ENCODE results near the gene FIGNL1. TPM values are rescaled to one million over a fixed set of nuclear protein-coding genes. Genes with fewer than 3 reads are reported as not detected.
A peak's percentile ranks its signal among the peaks of the same experiment; 100 is the strongest.

The FIGNL1 gene, protein sequence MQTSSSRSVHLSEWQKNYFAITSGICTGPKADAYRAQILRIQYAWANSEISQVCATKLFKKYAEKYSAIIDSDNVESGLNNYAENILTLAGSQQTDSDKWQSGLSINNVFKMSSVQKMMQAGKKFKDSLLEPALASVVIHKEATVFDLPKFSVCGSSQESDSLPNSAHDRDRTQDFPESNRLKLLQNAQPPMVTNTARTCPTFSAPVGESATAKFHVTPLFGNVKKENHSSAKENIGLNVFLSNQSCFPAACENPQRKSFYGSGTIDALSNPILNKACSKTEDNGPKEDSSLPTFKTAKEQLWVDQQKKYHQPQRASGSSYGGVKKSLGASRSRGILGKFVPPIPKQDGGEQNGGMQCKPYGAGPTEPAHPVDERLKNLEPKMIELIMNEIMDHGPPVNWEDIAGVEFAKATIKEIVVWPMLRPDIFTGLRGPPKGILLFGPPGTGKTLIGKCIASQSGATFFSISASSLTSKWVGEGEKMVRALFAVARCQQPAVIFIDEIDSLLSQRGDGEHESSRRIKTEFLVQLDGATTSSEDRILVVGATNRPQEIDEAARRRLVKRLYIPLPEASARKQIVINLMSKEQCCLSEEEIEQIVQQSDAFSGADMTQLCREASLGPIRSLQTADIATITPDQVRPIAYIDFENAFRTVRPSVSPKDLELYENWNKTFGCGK
- total RNA-seq (2021) (18.7 and 25.7 TPM in 2 replicates), Bru-seq, nascent RNA (percentile 76 among the genes with signal in this experiment), BruChase-seq, experiment 1, labeled RNA remaining after a 2-hour chase (percentile 88 among the genes with signal in this experiment), BruChase-seq, experiment 2, labeled RNA remaining after a 6-hour chase (percentile 87 among the genes with signal in this experiment)
- long read RNA-seq, transcript FIGNL1-213 (3 exons, 3,368 nt) = minor isoform, 11 of 44 reads
- long read RNA-seq, transcript FIGNL1-202 (4 exons, 3,485 nt) = major isoform, 12 of 44 reads
- long read RNA-seq, partial matches to known transcripts = 2 of 44 reads
- long read RNA-seq, other reads (novel, unspliced or antisense) = 11 of 44 reads

DNA sequence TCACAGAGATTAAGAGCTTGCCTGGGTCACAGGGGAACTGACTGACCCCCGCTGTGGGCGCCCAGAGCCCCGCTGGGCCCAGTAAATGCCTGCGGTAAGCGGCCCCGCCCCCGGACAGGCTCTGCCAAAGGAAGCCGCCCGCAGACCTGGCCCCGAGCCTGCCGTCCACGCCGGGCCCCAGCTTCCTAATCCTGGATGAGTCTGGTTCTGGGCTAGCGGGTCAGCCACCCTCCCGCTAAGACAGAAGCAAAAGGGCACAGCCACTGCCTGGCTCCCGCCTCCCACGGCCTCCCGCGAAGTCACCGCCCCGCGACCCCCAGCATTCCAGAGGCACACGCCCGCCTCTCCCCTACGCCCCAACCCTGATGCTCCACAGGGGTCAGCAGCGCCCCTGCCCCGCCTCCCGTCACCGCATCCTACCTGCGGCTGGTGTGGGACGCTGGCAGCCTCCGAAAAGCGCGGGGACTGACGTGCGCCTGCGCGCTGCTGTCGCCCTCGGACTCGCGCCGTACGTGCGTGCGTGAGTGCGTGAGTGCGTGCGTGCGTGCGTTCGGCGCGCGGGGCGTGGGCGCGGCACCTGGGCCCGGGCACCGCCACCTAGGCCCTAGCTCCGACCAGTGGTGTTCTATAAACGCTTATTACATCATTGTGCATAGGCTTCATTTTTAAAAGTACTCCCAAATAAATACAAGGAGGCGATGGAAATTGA lies at the start of gene FIGNL1:
Gene FIGNL1 (minus strand): TSS at position 470 of the 709 bp plus-strand sequence. CDS start 3,063 bp downstream, outside the sequence.
- Histone ChIP-seq H3K27ac (peak within 1 kb of the TSS; percentile 94), H3K4me2 (peak within 1 kb of the TSS; percentile 87), H3K27me3 (ENCODE audit: insufficient read depth, low read depth) (peaks cover under 1% of the 10 kb centered on the region; the same call in 1 of the 2 replicates), H3K4me1 (replicated peaks; ENCODE audit: insufficient read depth) (peaks cover 41% of the 10 kb centered on the region), H3K79me2 (ENCODE audit: low read depth) (peaks cover 33% of the 10 kb centered on the region), H3F3A (ENCODE audit: insufficient read depth, low read depth) (peaks cover 42% of the 10 kb centered on the region), H3K36me3 (ENCODE audit: low read depth) (peaks cover 17% of the 10 kb centered on the region; the same call in 1 of the 2 replicates), H4K20me1 (ENCODE audit: insufficient read depth) (no peaks in the 10 kb centered on the region; the same call in 1 of the 2 replicates), H3K9me2 (ENCODE audit: insufficient read depth) (no peaks in the 10 kb centered on the region), H3K4me3 (peak within 1 kb of the TSS; percentile 75), H3K9me3 (ENCODE audit: insufficient read depth, low read depth) (no peaks in the 10 kb centered on the region), H2AFZ (peak within 1 kb of the TSS; percentile 99)
- TF ChIP-seq, protein P1, sequence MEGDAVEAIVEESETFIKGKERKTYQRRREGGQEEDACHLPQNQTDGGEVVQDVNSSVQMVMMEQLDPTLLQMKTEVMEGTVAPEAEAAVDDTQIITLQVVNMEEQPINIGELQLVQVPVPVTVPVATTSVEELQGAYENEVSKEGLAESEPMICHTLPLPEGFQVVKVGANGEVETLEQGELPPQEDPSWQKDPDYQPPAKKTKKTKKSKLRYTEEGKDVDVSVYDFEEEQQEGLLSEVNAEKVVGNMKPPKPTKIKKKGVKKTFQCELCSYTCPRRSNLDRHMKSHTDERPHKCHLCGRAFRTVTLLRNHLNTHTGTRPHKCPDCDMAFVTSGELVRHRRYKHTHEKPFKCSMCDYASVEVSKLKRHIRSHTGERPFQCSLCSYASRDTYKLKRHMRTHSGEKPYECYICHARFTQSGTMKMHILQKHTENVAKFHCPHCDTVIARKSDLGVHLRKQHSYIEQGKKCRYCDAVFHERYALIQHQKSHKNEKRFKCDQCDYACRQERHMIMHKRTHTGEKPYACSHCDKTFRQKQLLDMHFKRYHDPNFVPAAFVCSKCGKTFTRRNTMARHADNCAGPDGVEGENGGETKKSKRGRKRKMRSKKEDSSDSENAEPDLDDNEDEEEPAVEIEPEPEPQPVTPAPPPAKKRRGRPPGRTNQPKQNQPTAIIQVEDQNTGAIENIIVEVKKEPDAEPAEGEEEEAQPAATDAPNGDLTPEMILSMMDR (conservative IDR thresholded peaks at IDR 0.05) = no peak
- TF ChIP-seq EZH2 (IDR thresholded peaks at IDR 0.05; ENCODE audit: low read depth) = no peak
- no TSS peak for BruUV-seq (replicated peaks)
- ChIA-PET CTCF (no interaction called here), POLR2A (ENCODE audit: unreplicated experiment) (no interaction called here)
- intact Hi-C loops (cut with micrococcal nuclease; ENCODE audit: unreplicated experiment) = loop anchor here (5.0 to 10.0 kb wide), 2 partner anchors 595 to 712 kb away; no protein-coding TSS in a partner anchor
- peak; percentile 74 to 81 for DNase-seq

DNA sequence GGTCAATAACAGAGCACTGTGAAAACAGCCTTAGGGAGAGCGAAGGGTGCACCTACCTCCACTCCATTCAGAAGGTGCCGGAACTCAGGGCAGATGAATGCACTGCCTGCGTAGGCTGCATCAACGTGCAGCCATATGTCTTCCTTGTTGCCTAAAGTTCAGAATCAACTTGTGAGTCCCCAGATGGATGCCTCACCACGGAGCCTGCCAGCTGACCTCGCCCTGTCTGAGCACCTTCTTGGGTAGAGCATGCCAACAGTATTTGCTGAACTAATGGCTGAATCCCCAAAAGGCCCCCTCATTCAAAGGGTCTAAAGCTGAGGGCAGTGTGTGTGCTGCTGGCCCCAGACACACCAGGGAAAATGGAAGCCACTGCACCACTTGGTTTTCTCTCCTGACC lies 48.9 kb upstream of the FIGNL1 start:
- CTCF ChIA-PET = no interaction called here

More for the DNA sequence above, 48.9 kb upstream of the FIGNL1 start:
- DNase-seq = no peak
- no peaks in the 10 kb centered on the region for H3K9me2 ChIP-seq (ENCODE audit: insufficient read depth)
- H3K9me3 ChIP-seq (ENCODE audit: insufficient read depth, low read depth) = no peaks in the 10 kb centered on the region
- H3K4me2 ChIP-seq = no peak overlapping the region
- H3K36me3 ChIP-seq (ENCODE audit: low read depth) = no peaks in the 10 kb centered on the region
- H3K4me3 ChIP-seq = no peak overlapping the region
- peaks cover 15% of the 10 kb centered on the region; the same call in 1 of the 2 replicates for H3K4me1 ChIP-seq (replicated peaks; ENCODE audit: insufficient read depth)
- no peak overlapping the region for H2AFZ ChIP-seq
- no peaks in the 10 kb centered on the region for H3K27me3 ChIP-seq (ENCODE audit: insufficient read depth, low read depth)
- BruUV-seq (replicated peaks) = no TSS peak
- no peaks in the 10 kb centered on the region for H3F3A ChIP-seq (ENCODE audit: insufficient read depth, low read depth)
- H4K20me1 ChIP-seq (ENCODE audit: insufficient read depth) = no peaks in the 10 kb centered on the region
- no peaks in the 10 kb centered on the region for H3K79me2 ChIP-seq (ENCODE audit: low read depth)
- POLR2A ChIA-PET (ENCODE audit: unreplicated experiment) = no interaction called here
- H3K27ac ChIP-seq = no peak overlapping the region
- intact Hi-C loops (cut with micrococcal nuclease; ENCODE audit: unreplicated experiment) = no loop called here
- no peak for TF ChIP-seq EZH2 (IDR thresholded peaks at IDR 0.05; ENCODE audit: low read depth)
- TF ChIP-seq, protein P1 (conservative IDR thresholded peaks at IDR 0.05) = no peak

All from PC-9 (cell line).